ENCODE measurements around the gene GOSR2.

- no peak for TF ChIP-seq RAD21 (conservative IDR thresholded peaks at IDR 0.05)
- TF ChIP-seq MXI1 (conservative IDR thresholded peaks at IDR 0.05; ENCODE audit: poor library complexity, severe bottlenecking) = no peak
- TF ChIP-seq SMC3 (conservative IDR thresholded peaks at IDR 0.05; ENCODE audit: poor library complexity) = no peak
- no peak for TF ChIP-seq POLR2AphosphoS5 (IDR thresholded peaks at IDR 0.05)
- TF ChIP-seq REST (IDR thresholded peaks at IDR 0.05; ENCODE audit: borderline replicate concordance) = no peak
- TF ChIP-seq CTCF (IDR thresholded peaks at IDR 0.05; ENCODE audit: poor library complexity, severe bottlenecking) = no peak
Observed at GRCh38 chr17:46879101-46879500, 43.9 kb upstream of the GOSR2 start.

Measured in neural cell (in vitro differentiated cells).